DLD1 (cell line): ENCODE results near the gene GCN1.

ENCODE experiments used
- in situ Hi-C: cut with HindIII; loops from 2 replicates; pipeline ENCODE4 v1.10.0; 2017; ENCODE audit warnings: low sequenced_read_pairs

The GCN1 gene

DNA sequence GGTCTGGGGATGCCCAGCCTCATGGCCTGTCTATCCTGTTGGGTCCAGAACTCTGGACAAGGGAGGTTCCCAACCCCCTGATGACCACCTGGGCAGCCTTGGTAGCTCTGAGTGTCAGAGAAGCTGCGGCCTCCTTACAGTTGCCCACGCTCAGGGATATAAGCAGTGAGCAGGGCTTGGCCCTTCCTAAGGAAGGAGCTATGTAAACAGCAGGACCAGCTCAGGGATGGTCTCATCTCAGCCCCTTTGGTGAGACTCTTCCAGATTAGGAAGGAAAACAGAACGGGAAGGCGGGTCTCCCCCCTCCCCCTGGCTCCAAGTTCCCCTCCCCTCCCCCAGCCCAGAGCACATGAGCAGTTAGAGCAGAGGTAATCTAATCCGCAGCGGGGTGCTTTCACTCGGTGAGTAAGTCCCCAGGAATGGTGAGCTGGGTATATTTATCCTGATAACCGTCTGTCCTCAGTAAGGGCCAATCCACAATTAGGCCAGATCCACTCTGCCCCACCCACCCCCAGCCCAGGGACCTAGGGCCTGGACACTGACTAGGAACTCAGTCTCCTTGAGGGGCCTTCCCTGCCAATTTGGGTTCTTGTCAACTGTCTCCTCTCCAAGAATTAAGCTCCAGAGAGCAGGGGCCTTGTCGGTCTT lies 35.9 kb upstream of the GCN1 start:
- in situ Hi-C loops: no loop called here

DNA sequence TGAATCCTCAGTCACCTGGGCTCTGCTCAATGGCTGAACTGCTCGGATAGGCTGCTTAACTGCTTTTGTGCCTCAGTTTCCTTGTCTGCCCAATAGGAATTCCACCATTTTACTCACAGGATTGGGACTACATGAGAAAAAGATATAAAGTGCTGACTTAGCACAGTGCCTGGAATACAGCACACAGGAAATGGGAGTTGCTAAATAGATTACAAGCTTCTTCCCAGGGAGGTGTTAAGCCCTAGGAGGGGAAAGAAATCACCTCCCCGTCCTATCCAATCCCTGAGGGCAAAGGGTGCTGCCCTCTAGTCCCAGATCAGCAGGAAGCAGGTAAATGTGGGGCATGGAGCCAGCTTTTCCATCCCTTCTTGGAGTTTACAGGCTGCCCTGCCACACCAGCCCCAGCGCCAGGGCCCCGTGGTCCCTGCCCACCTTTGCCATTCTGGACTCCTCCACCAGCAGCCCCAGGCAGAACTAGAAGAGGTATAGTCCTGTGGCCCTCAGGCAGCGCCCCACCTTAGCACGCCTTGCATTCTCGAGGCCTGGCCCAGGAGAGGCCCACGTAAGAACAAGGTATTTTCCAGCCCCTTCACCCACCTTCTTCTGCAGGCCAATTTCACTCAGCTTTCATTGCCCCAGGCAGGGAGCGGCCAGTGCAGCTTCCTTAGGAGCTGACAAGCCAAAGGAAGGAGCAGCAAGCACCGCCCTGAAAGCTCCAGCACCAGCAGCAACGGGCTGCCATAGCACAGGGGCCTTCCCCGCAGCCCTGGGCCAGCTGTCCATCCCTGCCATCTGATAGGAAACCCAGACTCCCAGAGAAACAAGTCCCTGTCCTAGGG lies 35.2 kb upstream of the GCN1 start:
- in situ Hi-C loops: no loop called here

DNA sequence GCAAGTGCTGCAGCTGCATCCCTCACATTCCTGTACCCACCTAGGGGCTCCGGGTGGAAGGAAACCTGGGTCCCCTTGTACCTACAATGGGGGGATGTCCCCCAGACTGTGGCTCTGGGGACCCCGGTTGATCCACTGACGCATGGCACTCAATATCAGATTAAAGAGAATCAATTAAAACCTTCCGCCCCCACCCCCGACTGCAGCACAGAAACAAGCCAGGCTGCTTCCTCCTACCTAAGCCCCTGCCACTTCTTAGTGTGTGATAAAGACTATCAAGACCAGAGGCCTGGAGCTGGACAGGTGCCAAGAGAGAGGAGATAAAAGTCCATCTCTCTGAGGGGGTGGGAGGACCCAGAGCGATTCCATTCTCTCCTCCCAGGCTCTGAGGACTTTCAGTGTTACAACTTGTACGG lies 34.6 kb upstream of the GCN1 start:
- in situ Hi-C loops: no loop called here

DNA sequence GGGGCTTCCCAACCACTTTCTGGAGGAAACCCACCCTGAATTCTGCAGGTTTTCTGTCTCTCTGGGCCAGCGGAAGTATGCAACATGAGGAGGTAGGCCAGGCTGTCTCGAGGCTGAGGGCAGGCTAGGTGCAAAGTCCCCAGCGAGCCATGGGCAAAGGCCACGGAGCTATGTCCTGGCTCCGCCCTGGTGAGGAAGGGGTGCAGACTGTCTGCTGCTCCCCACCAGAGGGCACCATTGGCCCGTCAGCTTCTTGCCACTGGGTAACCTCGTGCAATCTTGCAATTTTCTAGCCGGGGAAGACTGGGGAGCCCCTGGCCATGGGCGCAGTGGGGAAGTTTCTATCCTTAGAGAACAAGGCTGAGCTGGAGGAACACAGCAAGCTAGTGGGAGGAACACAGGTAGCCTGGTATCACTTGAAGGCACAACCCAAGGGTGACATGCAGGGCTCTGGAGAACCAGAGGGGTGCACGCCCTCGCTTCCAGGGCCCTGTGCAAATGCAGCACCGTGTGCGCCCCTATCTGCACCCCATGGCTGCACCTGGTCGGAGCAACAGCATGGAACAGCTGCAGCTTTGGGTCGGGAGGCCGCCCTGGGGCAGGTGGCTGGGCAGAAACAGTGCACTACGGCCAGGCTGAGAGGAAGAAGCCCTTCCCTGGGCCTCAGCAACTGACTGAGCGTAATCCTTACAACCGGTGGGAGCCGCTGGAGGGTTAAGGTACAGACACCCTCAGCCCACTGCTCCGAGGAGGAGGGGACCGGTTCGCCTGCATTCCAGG lies 34.0 kb upstream of the GCN1 start:
- in situ Hi-C loops: no loop called here

DNA sequence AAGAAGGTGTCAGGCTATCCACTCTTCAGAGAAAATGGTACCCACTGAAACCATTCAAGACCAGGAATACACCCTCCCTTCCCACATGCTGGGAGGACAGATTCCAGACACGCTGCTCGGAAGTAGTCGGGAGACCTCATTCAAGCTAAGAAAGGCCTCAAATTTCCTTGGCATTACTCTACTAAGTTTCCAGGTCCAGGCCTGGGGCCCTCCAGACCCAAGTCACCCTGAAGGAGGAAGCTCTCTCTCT lies 33.5 kb upstream of the GCN1 start:
- in situ Hi-C loops: no loop called here

DNA sequence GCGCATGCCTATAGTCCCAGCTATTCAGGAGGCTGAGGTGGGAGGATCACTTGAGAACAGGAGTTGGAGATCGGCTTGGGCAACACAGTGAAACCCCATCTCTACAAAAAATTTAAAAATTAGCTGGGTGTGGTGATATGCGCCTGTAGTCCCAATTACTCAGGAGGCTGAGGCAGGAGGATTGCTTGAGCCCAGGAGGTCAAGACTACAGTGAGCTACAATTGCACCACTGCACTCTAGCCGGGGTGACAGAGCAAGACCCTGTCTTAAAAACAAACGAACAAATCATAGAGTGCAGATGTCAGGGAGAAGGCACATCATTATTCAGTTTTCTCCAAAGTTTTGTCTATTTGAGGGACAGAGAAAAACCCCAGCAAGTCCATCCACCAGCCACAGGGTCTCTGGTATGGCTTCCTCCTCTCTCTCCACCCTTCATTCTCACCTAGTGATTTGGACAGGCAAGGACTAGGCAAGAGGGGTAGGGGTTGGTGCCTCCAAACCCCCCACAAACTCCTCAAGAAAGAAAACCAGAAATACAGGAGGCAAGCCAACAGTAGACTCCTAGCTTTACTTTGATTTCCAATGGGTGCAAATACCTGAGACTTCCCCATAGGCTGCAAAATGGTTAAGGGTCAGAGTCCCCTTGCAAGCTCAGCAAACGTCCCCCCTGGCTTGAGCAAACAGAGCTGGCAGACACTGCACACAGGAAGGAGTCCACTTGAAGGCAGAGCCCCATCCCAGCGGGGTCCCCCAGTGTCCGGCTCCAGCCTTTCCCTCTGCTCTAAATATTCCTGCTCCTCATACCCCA lies 32.9 kb upstream of the GCN1 start:
- in situ Hi-C loops: no loop called here

DNA sequence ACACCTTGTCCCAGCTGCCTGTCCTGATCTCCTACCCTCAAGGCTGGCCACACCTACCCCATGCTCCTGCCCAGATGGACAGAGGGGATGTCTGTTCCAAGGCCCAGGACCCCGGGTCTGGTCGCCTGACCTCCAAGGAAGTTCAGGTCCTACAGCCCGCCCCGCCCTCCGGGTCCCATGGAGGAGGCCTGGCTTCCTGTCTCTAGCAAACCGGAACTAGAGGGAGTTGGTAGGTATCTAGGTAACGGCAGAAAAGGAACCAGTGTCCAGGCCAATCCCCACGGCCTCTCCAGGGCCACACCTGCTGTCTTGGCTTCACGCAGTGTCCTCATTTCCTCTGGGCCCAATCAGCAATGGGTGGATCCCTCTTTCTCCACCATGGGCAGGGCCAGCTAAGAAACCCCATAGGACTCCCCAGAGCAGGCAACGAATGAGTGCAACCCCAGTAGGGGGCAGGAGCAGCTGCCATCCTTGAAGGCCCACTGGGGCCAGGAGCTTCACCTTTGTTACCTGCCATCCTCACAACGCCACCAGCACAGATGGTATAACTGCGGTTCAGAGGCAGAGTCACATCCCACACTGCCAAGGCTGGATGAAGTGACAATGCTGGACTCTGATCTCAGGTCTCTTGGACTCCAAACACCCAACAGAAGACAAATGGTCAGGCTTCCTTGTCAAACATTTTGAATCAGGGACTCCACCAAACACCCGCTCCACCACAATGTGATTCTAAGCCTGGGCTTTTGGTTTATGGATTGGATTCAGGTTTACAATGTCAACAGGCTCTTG lies 31.5 kb upstream of the GCN1 start:
- in situ Hi-C loops: no loop called here

DNA sequence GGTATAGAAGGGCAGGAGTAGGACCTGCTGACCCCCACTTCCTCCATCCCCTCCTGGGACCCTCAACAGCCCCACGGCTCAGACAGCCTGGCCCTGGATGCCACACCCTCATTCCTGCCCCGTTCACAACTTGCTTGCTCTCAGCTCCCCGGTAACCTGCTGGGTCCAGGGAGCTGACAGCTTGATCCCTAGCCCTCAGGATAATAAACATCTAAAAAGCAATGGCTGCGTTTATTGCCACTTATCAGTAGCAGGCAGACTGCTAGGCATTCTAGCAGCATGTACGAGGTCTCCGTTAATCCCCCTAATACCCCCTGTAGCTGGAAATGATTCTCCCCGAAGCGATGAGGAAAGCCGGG lies 30.7 kb upstream of the GCN1 start:
- in situ Hi-C loops: no loop called here

DNA sequence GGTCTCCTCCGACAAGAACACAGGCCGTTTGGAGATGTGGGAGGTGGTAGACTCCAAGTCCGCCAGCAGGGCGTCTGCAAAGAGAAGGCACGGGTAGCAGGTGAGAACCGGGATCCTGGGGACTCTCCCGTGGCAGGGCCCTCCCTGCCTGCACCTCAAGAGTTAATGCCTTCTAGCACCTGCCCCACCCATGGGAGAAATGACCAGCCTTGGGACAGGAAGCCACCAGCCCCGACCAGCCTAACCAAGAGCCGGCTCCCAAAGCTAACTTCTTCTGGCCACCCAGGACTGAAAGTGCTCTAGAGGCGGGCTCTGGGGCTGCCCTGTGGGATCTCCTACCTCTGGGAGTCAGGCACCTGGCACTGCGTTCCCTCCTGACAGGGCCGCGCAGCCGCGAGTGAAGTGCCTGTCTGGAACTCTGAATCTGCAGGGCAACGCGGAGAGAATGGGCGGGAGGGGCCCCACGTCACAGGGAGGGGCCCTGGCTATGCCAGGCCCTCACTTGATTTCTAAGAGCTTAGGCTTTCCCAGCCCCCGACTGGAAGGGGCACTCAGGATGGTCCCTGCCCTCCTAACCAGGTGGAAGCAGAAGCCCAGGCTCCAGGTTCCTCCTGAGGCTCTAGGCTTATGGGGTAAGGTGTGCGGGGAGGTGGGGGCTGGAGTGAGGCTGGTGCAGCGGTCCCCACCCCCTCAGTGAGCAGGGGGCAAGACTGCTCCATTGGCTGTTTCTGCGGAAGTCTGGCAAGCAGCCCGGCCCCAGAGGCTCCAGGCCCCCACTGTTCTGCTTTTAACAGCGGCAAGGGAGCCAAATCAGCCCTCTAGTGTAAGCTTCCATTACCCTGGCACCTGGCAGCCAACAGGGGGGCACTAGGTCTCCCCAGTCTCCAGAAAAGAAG lies 30.0 kb upstream of the GCN1 start:
- in situ Hi-C loops: no loop called here

DNA sequence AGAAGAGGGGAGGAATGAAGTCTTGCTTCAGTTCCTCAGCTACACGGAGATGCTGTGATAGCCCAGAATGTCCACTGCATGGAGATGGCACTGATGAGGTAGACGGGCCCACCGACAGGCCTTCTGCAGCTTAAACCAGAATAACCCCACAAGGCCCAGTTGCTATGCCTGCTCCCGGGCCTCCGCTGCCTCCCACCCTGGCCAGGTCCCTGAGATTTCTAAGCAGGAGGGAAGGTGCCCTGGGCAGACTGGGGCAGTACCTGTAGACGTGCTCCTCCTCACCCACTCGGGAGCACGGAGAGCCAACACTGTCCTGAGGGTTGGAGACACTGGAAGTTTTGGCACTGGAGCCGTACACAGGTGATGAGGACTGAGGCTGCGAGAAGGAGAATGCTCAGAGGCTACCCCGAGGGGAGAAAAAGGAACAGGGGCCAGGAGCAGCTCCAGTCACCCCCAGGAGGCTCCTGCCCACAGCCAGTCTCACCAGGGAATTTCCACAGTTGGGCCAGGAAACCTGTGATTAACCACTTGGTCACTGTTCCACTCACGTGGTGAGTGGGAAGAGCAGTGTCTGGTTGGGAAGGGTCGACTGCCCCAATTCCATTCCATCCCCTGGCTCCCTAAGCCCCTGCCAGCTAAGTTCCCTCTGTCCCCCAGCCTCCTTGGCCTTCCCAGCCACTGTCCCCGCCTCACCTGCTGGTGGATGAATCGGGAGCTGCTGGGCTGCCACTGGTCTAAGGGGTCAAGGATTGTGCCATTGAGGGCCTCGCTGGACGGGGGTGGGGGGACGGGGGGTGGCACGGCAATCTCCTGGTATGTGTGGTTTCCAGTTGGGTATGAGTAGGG lies 29.2 kb upstream of the GCN1 start:
- in situ Hi-C loops: no loop called here

DNA sequence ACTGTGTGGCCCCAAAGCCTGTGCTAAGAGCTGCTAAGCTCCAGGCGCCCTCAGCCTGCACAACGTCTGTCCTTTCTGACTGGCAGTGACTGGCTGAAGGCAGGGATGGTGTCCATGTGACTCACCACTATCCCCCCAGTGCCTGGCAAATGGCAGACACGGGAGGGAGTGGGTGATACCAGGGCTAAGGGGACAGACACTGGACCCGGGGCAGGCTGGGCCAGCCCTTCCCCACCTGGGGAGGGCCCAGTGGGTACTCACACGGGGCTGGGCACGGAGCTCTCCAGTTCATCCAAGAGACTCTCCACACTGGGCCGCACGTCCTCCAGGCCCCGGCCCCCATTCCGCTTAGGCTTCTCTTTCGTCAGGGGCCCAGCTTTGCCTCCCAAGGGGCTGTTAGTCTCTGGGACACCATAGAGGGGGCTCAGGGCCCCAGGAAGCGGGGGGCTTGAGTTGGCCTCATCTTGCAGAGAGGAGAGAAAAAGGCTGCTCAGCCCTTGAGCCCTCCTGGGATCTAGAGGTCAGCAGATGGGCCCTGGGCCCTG lies 27.8 kb upstream of the GCN1 start:
- in situ Hi-C loops: no loop called here

DNA sequence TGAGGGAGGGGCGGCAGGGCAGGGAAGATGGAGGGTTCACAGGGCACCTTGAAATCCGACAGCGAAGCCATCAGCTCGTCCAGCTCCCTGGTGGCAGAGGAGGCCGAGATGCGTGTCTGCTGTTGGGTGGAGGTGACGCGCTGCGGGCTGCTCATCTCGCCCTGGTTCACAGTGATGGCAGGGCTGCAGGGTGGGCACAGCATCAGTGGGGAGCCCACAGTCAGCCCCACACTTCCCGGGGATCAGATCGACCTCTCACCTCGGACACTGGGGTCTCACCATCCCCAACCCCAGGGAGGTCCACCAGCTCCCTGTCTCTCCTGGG lies 27.0 kb upstream of the GCN1 start:
- in situ Hi-C loops: no loop called here

DNA sequence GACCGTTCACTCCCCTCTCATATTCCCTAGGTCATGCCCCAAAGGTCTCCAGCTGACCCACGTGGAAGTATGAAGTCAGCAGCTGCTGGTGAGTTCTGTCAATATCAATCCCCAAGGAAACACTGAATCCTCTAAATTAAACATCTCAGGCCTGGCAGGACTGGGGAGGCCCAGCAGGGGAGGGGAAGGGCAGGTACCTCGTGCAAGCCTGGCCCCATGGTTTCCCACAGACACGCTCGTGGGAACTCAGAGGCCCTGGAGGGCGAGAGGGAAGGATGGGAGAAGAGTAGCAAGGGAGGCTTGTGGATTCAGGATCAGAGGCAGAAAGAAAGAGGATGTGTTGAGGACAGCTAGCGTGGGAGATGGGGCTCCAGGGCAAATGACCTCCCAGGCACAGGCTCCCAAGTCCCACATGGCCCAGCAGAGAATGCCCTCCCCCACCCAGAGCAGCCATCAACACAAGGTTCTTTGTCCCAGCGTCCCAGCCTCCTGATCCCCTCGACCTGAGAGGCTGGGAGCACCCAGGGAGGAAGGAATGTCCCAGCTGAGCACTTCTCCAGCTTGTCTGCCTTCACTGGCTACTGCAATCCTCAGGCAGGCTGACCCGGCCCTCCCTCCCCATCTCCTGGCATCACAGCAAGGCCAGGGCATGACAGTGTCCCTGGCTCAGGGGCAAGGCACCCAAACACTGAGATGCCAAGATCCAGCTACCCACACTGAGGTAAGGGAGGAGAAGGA lies 26.5 kb upstream of the GCN1 start:
- in situ Hi-C loops: no loop called here

DNA sequence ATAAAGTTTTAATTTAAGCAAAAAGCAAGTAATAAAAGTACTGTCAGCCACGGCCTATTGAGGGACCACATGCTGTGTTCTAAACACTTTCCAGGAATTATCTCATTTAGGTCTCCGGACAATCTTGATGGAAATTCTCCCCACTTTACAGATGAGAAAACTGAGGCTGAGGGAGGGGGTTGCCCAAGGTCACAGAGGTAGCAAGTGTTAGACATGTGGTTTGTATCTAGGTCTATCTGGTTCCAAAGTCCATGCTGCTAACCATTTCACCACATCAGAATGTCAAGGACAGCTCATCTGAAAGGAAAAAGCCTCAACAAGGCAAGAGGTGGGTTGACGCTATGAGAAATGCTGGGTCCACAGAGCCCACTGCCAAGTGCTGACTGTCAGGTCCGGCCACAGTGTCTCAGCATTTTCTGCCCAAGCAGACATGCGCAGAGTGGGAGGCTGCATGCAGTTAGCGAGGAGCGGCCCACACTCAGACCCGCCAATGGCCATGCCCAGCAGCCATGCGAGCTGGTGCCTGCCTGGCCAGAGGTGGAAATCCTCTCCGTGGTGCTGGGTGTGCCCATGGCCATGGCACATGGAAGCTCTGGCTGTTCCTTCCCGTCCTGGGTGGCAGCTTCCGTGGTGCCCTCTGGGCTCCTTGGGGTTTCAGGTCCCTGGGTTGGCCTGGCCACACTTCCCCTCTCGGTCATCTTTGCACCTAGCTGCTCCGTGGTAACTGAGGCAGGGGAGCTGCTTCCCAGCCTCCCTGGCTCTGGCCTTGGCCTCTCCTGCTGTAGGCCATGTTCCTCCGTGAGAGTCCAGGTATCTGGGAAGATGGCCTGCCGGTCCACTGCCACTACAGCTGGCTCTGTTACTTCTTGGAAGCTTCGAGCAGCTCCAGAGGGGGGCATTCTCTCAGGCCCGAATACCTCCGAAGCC lies 24.4 kb upstream of the GCN1 start:
- in situ Hi-C loops: no loop called here

DNA sequence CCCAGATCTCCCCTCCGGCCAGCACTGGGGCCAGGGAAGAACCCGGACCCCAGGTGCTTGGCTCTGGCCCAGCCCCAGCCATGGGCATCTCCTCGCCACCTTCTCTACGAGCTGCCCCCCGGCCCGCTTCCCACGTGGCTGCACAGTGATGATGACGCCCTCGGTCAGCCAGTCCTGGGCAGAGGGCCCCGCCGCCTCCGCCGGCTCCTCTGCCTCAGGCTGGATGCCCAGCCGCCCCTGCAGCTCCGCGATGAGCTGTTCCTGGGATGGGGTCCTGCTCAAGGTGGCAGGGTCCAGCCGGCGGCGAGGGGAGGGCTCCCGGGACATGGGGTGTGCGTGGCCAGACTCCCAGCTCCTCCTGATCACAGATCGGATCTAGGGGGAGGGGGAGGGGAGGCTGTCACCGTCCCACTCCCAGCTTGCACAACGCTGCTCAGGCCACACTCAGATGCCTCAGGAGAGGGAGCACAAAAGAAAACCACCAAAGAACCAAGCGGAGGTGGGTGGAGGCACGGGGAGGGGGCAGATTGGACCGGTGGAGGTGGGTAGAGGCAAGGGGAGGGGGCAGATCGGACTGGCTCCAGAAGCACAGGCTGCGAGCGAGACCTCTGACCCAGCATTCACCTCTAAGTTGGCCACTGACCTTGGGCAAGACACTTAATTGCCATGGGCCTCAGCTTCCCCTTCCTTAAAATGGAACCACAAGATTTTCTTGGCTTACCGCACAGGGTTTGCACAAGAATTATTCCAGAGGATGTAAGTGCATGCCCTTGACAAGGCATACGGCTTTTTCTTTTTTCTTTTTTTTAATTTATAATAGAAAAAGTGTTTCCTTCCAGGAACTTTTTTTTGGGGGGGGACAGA lies 22.5 kb upstream of the GCN1 start:
- in situ Hi-C loops: no loop called here
